Uterus (tissue), 2 donors: ENCODE data around the gene LRTM2.

Experiments
- CTCF ChIP-seq, 4 experiments: fragments of 200-600 bp in 2 of 4; fragments of 450-650 bp in 2 of 4; sonication (generic) in 2 of 4; IDR thresholded peaks; one replicate each; pipeline ENCODE4 v1.5.1; 2016 to 2019; ENCODE audit warnings: antibody characterized with exemption in 4 of 4, mild to moderate bottlenecking in 2 of 4, moderate library complexity in 1 of 4
- POLR2A ChIP-seq, 2 donors: fragments of 450-650 bp; IDR thresholded peaks; one replicate each; pipeline ENCODE4 v1.6.1; 2016; ENCODE audit warnings: antibody characterized with exemption in 2 of 2, mild to moderate bottlenecking in 1 of 2, moderate library complexity in 1 of 2

DNA sequence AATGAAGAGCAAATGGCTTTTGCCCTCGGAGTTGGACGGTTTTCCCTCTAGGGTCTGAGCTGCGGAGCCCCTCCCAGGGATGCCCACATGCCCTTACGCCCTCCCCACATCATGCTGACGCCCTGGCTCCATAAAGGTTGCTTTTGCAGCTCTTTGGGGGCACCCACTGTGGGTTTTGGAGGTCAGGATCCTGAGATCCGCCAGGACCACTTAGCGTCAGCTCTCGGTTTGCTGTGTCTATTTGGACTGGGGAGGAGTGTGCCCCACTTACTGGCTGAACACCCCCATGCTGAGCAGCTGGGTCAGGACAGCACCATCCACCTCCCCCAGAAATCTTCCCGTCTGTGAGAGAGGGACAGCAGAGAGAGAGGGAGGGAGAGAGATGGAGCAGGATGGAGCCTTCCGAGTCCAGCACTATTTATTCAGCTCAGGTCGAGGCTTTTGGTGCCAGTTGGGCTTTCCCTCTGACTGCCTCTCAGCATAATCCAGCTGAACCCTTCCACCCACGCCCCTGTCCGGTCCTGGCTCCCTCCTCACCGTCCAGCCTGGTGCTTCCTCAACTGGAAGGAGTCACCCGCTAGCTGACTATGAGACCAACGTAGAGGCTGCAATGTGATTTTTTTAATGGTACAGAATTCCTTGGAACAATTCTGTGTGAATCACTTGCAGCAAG, 18.9 kb upstream of the LRTM2 start:
- TF ChIP-seq CTCF (IDR thresholded peaks at IDR 0.05) = no peak
- TF ChIP-seq POLR2A (IDR thresholded peaks at IDR 0.05) = no peak
